ENCODE results near the gene ITGA8.
"Not testable (repeated sequence)": the region's sequence is repeated elsewhere in the genome, so short reads cannot be mapped to it uniquely, and the experiment has no call there.

DNA sequence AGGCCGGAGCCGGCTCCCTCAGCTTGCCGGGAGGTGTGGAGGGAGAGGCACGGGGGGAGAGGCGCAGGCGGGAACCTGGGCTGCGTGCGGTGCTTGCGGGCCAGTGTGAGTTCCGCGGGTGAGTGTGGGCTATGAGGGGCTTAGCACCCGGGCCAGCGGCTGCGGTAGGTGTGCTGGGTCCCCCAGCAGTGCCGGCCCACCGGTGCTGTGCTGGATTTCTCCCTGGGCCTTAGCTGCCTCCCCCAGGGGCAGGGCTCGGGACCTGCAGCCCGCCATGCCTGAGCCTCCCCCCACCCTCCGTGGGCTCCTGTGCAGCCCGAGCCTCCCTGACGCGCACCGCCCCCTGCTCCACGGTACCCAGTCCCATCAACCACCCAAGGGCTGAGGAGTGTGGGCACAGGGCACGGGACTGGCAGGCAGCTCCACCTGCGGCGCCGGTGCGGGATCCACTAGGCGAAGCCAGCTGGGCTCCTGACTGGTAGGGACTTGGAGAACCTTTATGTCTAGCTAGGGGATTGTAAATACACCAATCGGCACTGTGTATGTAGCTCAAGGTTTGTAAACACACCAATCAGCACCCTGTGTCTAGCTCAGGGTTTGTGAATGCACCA is 184.7 kb downstream of the ITGA8 start:
- not testable (repeated sequence) for TF ChIP-seq CTCF, POLR2A, POLR2AphosphoS5, EP300 (IDR thresholded peaks at IDR 0.05)
